HL-60 (cell line): ENCODE data around the gene KCNMA1.
"Not testable (repeated sequence)": the region's sequence is repeated elsewhere in the genome, so short reads cannot be mapped to it uniquely, and the experiment has no call there.

Source experiments
- DNase-seq, 2 experiments: peaks; one replicate each; pipeline ENCODE4 v3.0.0-alpha.2; 2010 to 2020; ENCODE audit warnings: low read depth in 1 of 2, low spot score in 1 of 2
- H3K27ac ChIP-seq: fragments of 250-450 bp; sonication (Bioruptor Pico); replicated peaks from 2 replicates; pipeline ENCODE4 v1.5.1; 2020; ENCODE audit warnings: mild to moderate bottlenecking, moderate library complexity
- H3K27me3 ChIP-seq: fragments of 250-450 bp; sonication (Bioruptor Pico); 2 replicates; pipeline ENCODE4 v1.5.1; 2021; ENCODE audit warnings: mild to moderate bottlenecking, moderate library complexity; ENCODE audit not compliant: insufficient read depth, poor library complexity, severe bottlenecking
- H3K4me3 ChIP-seq: replicated peaks from 2 replicates; pipeline ENCODE4 v1.5.1; 2011; ENCODE audit warnings: mild to moderate bottlenecking, control low read depth, low read length; ENCODE audit not compliant: insufficient read depth
- GABPA ChIP-seq: IDR thresholded peaks from 2 replicates; pipeline ENCODE4 v1.6.1; 2012; ENCODE audit warnings: low read depth
- POLR2AphosphoS5 ChIP-seq: IDR thresholded peaks from 2 replicates; pipeline ENCODE4 v1.6.1; 2012; ENCODE audit warnings: low read depth
- SPI1 ChIP-seq: IDR thresholded peaks from 2 replicates; pipeline ENCODE4 v1.6.1; 2012; ENCODE audit warnings: low read depth, mild to moderate bottlenecking, borderline replicate concordance
- TF ChIP-seq, protein P1 (sequence below): IDR thresholded peaks from one replicate; pipeline ENCODE4 v1.5.1; 2011; ENCODE audit warnings: low read length, control low read depth, inconsistent platforms; ENCODE audit not compliant: insufficient read depth
- TF ChIP-seq, protein P2 (sequence below): IDR thresholded peaks from 2 replicates; pipeline ENCODE4 v1.6.1; 2012; ENCODE audit warnings: low read depth; ENCODE audit not compliant: insufficient replicate concordance

Gene KCNMA1

DNA sequence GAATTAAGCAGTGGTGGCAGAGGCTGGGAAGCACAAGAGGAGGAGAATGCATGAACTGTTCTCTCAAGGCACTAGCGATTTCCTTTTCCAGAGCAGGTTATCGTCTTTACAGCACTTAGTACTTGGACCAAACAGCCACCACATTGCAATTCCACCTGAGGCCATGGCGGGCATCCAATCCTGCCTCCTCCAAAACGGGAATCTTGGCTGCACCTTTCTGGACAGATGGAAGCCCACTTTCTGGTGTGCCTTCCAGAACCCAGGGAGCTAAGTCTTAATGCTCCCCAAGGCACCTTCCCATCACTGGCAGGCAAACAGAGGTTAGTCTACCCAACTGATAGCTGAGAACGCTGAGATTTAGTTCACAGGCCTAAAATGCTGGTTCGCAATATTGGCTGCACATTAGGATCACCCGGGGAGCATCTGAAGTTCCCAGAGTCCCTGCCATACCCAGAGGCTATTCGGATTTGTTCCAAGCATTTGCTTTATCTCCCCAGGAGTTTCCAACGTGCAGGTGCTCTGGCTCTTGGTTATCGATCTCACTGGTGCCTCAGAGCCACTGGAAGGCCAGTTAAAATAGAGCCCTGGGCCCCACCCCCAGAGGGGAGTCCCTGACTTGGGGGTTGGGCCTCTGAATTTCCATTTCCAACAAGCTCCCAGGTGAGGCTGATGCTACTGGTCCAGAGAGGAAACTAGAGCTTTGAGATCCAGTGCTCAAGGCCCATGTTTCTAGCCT is 62.2 kb downstream of the KCNMA1 start:
- no peak for DNase-seq
- TF ChIP-seq SPI1 (no peak), GABPA (no peak), POLR2AphosphoS5 (no peak)
- TF ChIP-seq, protein P1, sequence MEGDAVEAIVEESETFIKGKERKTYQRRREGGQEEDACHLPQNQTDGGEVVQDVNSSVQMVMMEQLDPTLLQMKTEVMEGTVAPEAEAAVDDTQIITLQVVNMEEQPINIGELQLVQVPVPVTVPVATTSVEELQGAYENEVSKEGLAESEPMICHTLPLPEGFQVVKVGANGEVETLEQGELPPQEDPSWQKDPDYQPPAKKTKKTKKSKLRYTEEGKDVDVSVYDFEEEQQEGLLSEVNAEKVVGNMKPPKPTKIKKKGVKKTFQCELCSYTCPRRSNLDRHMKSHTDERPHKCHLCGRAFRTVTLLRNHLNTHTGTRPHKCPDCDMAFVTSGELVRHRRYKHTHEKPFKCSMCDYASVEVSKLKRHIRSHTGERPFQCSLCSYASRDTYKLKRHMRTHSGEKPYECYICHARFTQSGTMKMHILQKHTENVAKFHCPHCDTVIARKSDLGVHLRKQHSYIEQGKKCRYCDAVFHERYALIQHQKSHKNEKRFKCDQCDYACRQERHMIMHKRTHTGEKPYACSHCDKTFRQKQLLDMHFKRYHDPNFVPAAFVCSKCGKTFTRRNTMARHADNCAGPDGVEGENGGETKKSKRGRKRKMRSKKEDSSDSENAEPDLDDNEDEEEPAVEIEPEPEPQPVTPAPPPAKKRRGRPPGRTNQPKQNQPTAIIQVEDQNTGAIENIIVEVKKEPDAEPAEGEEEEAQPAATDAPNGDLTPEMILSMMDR: no peak
- TF ChIP-seq, protein P2, sequence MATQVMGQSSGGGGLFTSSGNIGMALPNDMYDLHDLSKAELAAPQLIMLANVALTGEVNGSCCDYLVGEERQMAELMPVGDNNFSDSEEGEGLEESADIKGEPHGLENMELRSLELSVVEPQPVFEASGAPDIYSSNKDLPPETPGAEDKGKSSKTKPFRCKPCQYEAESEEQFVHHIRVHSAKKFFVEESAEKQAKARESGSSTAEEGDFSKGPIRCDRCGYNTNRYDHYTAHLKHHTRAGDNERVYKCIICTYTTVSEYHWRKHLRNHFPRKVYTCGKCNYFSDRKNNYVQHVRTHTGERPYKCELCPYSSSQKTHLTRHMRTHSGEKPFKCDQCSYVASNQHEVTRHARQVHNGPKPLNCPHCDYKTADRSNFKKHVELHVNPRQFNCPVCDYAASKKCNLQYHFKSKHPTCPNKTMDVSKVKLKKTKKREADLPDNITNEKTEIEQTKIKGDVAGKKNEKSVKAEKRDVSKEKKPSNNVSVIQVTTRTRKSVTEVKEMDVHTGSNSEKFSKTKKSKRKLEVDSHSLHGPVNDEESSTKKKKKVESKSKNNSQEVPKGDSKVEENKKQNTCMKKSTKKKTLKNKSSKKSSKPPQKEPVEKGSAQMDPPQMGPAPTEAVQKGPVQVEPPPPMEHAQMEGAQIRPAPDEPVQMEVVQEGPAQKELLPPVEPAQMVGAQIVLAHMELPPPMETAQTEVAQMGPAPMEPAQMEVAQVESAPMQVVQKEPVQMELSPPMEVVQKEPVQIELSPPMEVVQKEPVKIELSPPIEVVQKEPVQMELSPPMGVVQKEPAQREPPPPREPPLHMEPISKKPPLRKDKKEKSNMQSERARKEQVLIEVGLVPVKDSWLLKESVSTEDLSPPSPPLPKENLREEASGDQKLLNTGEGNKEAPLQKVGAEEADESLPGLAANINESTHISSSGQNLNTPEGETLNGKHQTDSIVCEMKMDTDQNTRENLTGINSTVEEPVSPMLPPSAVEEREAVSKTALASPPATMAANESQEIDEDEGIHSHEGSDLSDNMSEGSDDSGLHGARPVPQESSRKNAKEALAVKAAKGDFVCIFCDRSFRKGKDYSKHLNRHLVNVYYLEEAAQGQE: no peak
- Histone ChIP-seq H3K27ac (no peak overlapping the region), H3K4me3 (no peak overlapping the region), H3K27me3 (no peaks in the 10 kb centered on the region)

DNA sequence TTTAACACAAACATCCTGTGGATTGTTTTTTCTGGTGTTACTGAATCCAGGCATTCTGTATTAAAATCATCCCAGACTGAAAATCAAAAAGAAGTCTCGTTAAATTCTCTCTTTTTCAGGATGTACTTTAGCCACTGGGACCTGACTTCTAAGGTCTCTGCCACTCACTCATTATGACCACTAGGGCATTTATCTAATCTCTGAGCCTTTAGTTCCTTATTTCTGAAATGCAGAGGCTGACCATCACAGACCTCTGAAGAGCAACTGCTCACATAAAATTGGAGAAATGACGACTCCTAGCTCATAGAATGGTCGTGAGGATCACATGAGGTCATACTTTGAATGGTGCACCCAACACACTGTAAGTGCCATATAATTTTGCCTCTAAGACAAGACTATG is 63.2 kb downstream of the KCNMA1 start:
- DNase-seq: no peak
- Histone ChIP-seq H3K27ac (no peak overlapping the region), H3K27me3 (no peaks in the 10 kb centered on the region), H3K4me3 (no peak overlapping the region)
- TF ChIP-seq SPI1 (no peak), GABPA (no peak), POLR2AphosphoS5 (no peak)
- TF ChIP-seq, protein P2: no peak
- TF ChIP-seq, protein P1: no peak

DNA sequence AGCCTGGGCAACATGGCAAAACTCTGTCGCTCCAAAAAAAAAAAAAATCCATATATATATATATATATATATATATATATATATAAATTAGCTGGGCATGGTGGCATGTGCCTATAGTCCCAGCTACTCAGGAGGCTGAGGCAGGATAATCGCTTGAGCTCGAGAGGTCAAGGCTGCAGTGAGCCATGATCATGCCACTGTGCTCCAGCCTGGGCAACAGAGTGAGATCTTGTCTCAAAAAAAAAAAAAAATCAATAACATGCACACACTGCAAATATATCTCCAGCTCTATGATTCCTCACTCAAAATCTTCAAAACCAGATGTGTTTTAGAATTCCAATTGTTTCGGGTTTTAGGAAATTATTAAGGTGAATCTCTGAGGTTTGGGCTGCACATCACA is 65.1 kb downstream of the KCNMA1 start:
- H3K27ac ChIP-seq, H3K27me3 ChIP-seq, DNase-seq, H3K4me3 ChIP-seq: not testable (repeated sequence)

DNA sequence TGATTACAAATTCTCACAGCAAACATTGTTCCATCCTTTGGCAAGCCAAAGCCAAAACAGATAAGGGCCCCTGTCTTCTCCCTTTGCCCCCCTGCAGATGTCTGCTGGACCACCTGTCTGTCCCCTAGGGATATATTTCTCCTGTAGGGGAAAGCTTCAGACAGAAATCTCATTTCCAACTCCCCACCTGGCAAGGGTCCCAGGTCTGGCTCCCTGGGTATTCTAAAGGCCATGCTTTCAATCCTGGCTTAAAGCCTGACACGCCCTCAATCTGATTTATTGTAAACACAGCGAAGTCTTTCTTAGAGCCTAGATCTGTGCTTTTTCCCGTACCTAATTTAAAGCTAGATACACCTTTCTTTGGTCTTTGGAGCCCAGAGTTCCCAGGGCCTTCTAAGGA is 66.1 kb downstream of the KCNMA1 start:
- TF ChIP-seq, protein P2: no peak
- TF ChIP-seq GABPA (no peak), POLR2AphosphoS5 (no peak), SPI1 (no peak)
- TF ChIP-seq, protein P1: no peak
- Histone ChIP-seq H3K4me3 (no peak overlapping the region), H3K27me3 (peaks cover 2% of the 10 kb centered on the region), H3K27ac (no peak overlapping the region)
- no peak for DNase-seq
